Chondrocyte (in vitro differentiated cells): ENCODE results near the gene BBS9. TPM values are rescaled to one million over a fixed set of nuclear protein-coding genes. Genes with fewer than 3 reads are reported as not detected.

Source experiments
- DNase-seq: peaks from one replicate; pipeline ENCODE4 v3.0.0; 2021; ENCODE audit warnings: mixed read lengths, low spot score
- H3K27ac Mint-ChIP-seq: one replicate; pipeline ENCODE4 v1.8.0; 2021; ENCODE audit warnings: mild to moderate bottlenecking, moderate library complexity, mixed read lengths; ENCODE audit not compliant: unreplicated experiment
- H3K27me3 Mint-ChIP-seq: 2 replicates; pipeline ENCODE4 v1.8.0; 2021; ENCODE audit warnings: low read depth, mixed read lengths
- H3K36me3 Mint-ChIP-seq: 2 replicates; pipeline ENCODE4 v1.8.0; 2021; ENCODE audit warnings: low read depth, mixed read lengths
- H3K4me1 Mint-ChIP-seq: 2 replicates; pipeline ENCODE4 v1.8.0; 2021; ENCODE audit warnings: low read depth, mild to moderate bottlenecking, mixed read lengths
- H3K4me3 Mint-ChIP-seq: one replicate; pipeline ENCODE4 v1.8.0; 2021; ENCODE audit warnings: mild to moderate bottlenecking, moderate library complexity, mixed read lengths; ENCODE audit not compliant: unreplicated experiment
- H3K9me3 Mint-ChIP-seq: 2 replicates; pipeline ENCODE4 v1.8.0; 2021; ENCODE audit warnings: low read depth, mixed read lengths
- CTCF ChIP-seq: fragments of 200-600 bp; sonication (generic); IDR thresholded peaks from 2 replicates; pipeline ENCODE4 v1.5.0; 2021; ENCODE audit warnings: antibody characterized with exemption, mild to moderate bottlenecking, moderate library complexity
- total RNA-seq: library from RNA; stranded (reverse); gene quantifications from 3 replicates; pipeline ENCODE4 v1.2.1, GENCODE V29; 2021

The BBS9 gene
- total RNA-seq, 1 donor from 2014 or later: 16.5 TPM

- Mint-ChIP-seq H3K9me3 (peaks cover 7% of the 10 kb centered on the region), H3K27me3 (no peaks in the 10 kb centered on the region), H3K27ac (no peak overlapping the region), H3K4me1 (peaks cover 10% of the 10 kb centered on the region), H3K36me3 (peaks cover 2% of the 10 kb centered on the region), H3K4me3 (no peak overlapping the region)
- TF ChIP-seq CTCF: no peak
- DNase-seq: no peak
Observed at GRCh38 chr7:33142585-33142984, 13.2 kb downstream of the BBS9 start.

- Mint-ChIP-seq H3K4me1 (peaks cover 10% of the 10 kb centered on the region), H3K27ac (no peak overlapping the region), H3K4me3 (no peak overlapping the region), H3K9me3 (peaks cover 7% of the 10 kb centered on the region), H3K27me3 (no peaks in the 10 kb centered on the region), H3K36me3 (peaks cover 4% of the 10 kb centered on the region)
- no peak for TF ChIP-seq CTCF
- DNase-seq: no peak
Observed at GRCh38 chr7:33143996-33144718, 14.8 kb downstream of the BBS9 start.

GRCh38 chr7:33145156-33145555 lies 15.8 kb downstream of the BBS9 start:
- DNase-seq: no peak
- H3K36me3 Mint-ChIP-seq: peaks cover 4% of the 10 kb centered on the region
- peaks cover 10% of the 10 kb centered on the region for H3K4me1 Mint-ChIP-seq
- H3K27ac Mint-ChIP-seq: no peak overlapping the region
- peaks cover 7% of the 10 kb centered on the region for H3K9me3 Mint-ChIP-seq
- no peaks in the 10 kb centered on the region for H3K27me3 Mint-ChIP-seq
- no peak overlapping the region for H3K4me3 Mint-ChIP-seq
- no peak for TF ChIP-seq CTCF

- no peak overlapping the region for H3K27ac Mint-ChIP-seq
- no peaks in the 10 kb centered on the region for H3K9me3 Mint-ChIP-seq
- no peak overlapping the region for H3K4me3 Mint-ChIP-seq
- no peak for TF ChIP-seq CTCF
- peaks cover 17% of the 10 kb centered on the region for H3K4me1 Mint-ChIP-seq
- H3K27me3 Mint-ChIP-seq: no peaks in the 10 kb centered on the region
- DNase-seq: no peak
- H3K36me3 Mint-ChIP-seq: peaks cover 2% of the 10 kb centered on the region
Observed at GRCh38 chr7:33152087-33152486, 22.7 kb downstream of the BBS9 start.

GRCh38 chr7:33155811-33156210 lies 26.4 kb downstream of the BBS9 start:
- Mint-ChIP-seq H3K36me3 (no peaks in the 10 kb centered on the region), H3K4me1 (peaks cover 27% of the 10 kb centered on the region), H3K4me3 (no peak overlapping the region), H3K27ac (peak overlapping the region; percentile 79), H3K27me3 (no peaks in the 10 kb centered on the region), H3K9me3 (no peaks in the 10 kb centered on the region)
- no peak for DNase-seq
- TF ChIP-seq CTCF: no peak
